Stomach (tissue), 9 donors: Measurements from ENCODE around the gene MOB3B. TPM values are rescaled to one million over a fixed set of nuclear protein-coding genes. Genes with fewer than 3 reads are reported as not detected.

Source experiments
- DNase-seq, 2 donors: peaks; one replicate each; pipeline versions ENCODE4 v3.0.0 to v3.0.0-alpha.2; 2013 to 2019
- H3K27ac ChIP-seq, 5 donors: fragments of 200-600 bp in 4 of 5; sonication (generic) in 4 of 5; one replicate each; pipeline ENCODE4 v1.5.1; 2013 to 2019; ENCODE audit warnings: mild to moderate bottlenecking in 1 of 5, moderate library complexity in 1 of 5
- H3K27me3 ChIP-seq, 3 donors: fragments of 200-600 bp; sonication (generic); one replicate each; pipeline ENCODE4 v1.5.1; 2017 to 2019; ENCODE audit warnings: mixed run types in 1 of 3
- H3K36me3 ChIP-seq, 4 donors: fragments of 200-600 bp; sonication (generic); 1 replicate in 3 of 4; 2 replicates in 1 of 4; pipeline ENCODE4 v1.5.1; 2016 to 2019
- H3K4me1 ChIP-seq, 4 donors: fragments of 200-600 bp; sonication (generic); one replicate each; pipeline ENCODE4 v1.5.1; 2016 to 2019
- H3K4me3 ChIP-seq, 4 donors: fragments of 200-600 bp; sonication (generic) in 3 of 4; one replicate each; pipeline ENCODE4 v1.5.1; 2016 to 2019; ENCODE audit warnings: mild to moderate bottlenecking in 1 of 4
- H3K9me3 ChIP-seq, 4 donors: fragments of 200-600 bp; sonication (generic); one replicate each; pipeline ENCODE4 v1.5.1; 2016 to 2019
- EP300 ChIP-seq: sonication (generic); formaldehyde crosslinking; IDR thresholded peaks from one replicate; pipeline ENCODE4 v1.6.1; 2017; ENCODE audit warnings: antibody characterized with exemption
- POLR2A ChIP-seq, 4 donors: fragments of 450-650 bp; IDR thresholded peaks; one replicate each; pipeline ENCODE4 v1.6.1; 2016; ENCODE audit warnings: antibody characterized with exemption in 4 of 4, control low read depth in 2 of 4, mild to moderate bottlenecking in 1 of 4, moderate library complexity in 1 of 4
- POLR2AphosphoS5 ChIP-seq, 3 donors: sonication (generic); formaldehyde crosslinking; IDR thresholded peaks; one replicate each; pipeline ENCODE4 v1.6.1; 2016; ENCODE audit warnings: antibody characterized with exemption in 3 of 3
- WGBS, 5 donors: extraction: QIAGEN DNeasy Blood & Tissue Kit in 3 of 5; methylation state at CpG; one replicate each; pipeline versions ENCODE4 v1.1.5 to v1.1.7; 2013 to 2018; 5-methylcytosine and 5-hydroxymethylcytosine counted together
- intact Hi-C: fragments of 100-400 bp; cut with DNase I; formaldehyde crosslinking; loops from one replicate; pipeline ENCODE4 v1.15.1; 2023; ENCODE audit warnings: low total_unique reads
- polyA plus RNA-seq, 3 donors: library from polyadenylated mRNA; stranded (reverse); fragments of 200-250 nt; gene quantifications; one replicate each; pipeline ENCODE4 v1.2.3, GENCODE V29; 2013
- total RNA-seq, 5 donors: library from RNA; depleted of rRNA; stranded (reverse); fragments of >200 nt; gene quantifications; one replicate each; pipeline versions ENCODE4 v1.1.0 to v1.2.3, GENCODE V29; 2014 to 2016
- TF ChIP-seq, protein P1 (sequence below), 7 experiments: fragments of 450-650 bp in 4 of 7; fragments of 200-600 bp in 3 of 7; sonication (generic) in 3 of 7; IDR thresholded peaks; one replicate each; pipeline ENCODE4 v1.5.1; 2016 to 2019; ENCODE audit warnings: antibody characterized with exemption in 7 of 7, control low read depth in 2 of 7, mild to moderate bottlenecking in 1 of 7
- donor health status: healthy with polysubstance abuse.
- donor health status: Bipolar disorder and iron deficiency.
- donor health status: healthy.

Gene MOB3B
- total and polyA plus RNA-seq, 8 donors = 4.0 to 32.7 (median 9.7) TPM

DNA sequence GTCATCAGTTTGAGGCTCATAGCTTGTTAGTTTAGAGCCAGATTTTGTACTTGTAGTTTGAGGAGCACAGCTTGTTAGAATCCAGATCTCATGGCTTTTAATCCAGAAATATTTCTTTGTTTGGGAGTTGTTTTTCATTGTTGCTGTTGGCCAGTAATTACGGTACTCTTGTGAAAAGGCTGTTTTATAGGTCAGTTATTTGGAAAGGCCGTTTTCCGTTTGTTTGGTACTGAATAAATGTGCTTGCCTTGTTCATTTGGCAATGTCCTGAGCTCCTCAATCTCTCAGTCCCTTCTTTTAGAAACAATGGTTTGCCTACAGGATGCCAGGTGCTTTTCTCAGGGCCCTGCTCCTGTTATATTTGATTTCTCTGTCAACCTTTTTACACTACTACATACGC, 4.5 kb upstream of the MOB3B start:
- H3K4me3 ChIP-seq = no peak overlapping the region
- 51 to 74% (median 60%) methylated on average over 4 of the region's 4 CpGs for WGBS, 5 donors
- no peaks in the 10 kb centered on the region for H3K9me3 ChIP-seq
- H3K36me3 ChIP-seq = peaks cover 0 to 9% (median 4%) of the 10 kb centered on the region in 4 donors
- H3K27me3 ChIP-seq = no peaks in the 10 kb centered on the region
- TF ChIP-seq POLR2A (IDR thresholded peaks at IDR 0.05) (no peak), POLR2AphosphoS5 (IDR thresholded peaks at IDR 0.05) (peak in 1 of 3 donors; percentile 59)
- TF ChIP-seq, protein P1, sequence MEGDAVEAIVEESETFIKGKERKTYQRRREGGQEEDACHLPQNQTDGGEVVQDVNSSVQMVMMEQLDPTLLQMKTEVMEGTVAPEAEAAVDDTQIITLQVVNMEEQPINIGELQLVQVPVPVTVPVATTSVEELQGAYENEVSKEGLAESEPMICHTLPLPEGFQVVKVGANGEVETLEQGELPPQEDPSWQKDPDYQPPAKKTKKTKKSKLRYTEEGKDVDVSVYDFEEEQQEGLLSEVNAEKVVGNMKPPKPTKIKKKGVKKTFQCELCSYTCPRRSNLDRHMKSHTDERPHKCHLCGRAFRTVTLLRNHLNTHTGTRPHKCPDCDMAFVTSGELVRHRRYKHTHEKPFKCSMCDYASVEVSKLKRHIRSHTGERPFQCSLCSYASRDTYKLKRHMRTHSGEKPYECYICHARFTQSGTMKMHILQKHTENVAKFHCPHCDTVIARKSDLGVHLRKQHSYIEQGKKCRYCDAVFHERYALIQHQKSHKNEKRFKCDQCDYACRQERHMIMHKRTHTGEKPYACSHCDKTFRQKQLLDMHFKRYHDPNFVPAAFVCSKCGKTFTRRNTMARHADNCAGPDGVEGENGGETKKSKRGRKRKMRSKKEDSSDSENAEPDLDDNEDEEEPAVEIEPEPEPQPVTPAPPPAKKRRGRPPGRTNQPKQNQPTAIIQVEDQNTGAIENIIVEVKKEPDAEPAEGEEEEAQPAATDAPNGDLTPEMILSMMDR (IDR thresholded peaks at IDR 0.05) = no peak
- H3K4me1 ChIP-seq = peaks cover 5 to 50% (median 32%) of the 10 kb centered on the region in 4 donors
- peak overlapping the region in 4 of 5 donors; percentile 20 to 74 (median 46) for H3K27ac ChIP-seq
- intact Hi-C loops = no loop called here
- DNase-seq = peak in 1 of 2 donors; percentile 23

DNA sequence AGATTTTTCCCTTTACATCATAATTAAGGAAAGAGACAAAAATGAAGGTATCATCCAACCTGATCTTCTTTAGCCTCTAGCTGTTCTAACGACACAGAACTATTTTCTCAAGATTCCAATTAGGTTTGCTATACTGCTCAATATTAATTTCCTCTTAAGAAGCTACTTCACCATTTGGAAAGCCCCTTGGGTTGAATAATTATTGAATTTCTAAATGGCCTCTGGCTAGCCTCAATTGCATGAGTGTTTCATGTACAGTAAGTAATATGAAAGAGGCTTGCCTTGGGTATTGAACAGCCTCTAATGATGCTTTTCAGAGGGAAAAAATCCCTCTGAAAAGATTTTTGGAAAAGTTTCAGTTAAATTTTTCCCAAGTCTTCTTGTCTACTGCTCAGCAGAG, 3.7 kb upstream of the MOB3B start:
- Histone ChIP-seq H3K27ac (peak overlapping the region in 3 of 5 donors; percentile 30 to 74 (median 61)), H3K36me3 (peaks cover 0 to 9% (median 4%) of the 10 kb centered on the region in 4 donors), H3K4me1 (peaks cover 5 to 42% (median 24%) of the 10 kb centered on the region in 4 donors), H3K9me3 (no peaks in the 10 kb centered on the region), H3K27me3 (no peaks in the 10 kb centered on the region), H3K4me3 (no peak overlapping the region)
- intact Hi-C loops = no loop called here
- WGBS, 5 donors = 85 to 97% (median 90%) methylated on average over 1 of the region's 1 CpG
- TF ChIP-seq POLR2A (IDR thresholded peaks at IDR 0.05) (no peak), EP300 (no peak), POLR2AphosphoS5 (IDR thresholded peaks at IDR 0.05) (no peak)
- TF ChIP-seq, protein P1 (IDR thresholded peaks at IDR 0.05) = no peak
- no peak for DNase-seq

DNA sequence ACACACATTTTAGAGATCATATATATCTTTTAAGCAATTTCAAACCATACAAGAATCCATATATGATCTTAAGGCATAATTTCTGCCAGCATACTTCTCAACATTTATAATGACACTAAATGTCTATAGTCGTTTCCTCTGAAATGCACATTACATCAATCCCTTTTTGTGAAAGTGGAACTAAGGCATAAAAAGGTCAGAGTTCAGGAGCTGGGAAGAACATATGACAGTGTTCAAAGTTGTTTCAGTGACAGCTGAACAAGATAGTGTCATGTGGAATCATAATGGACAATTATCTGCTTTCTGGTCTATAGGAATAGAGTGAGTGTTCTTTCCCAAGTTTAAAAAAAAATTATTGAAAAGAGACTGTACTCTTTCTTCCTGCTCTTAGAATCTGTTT, 2.4 kb upstream of the MOB3B start:
- no peak overlapping the region for H3K4me3 ChIP-seq
- H3K9me3 ChIP-seq = no peaks in the 10 kb centered on the region
- no peak overlapping the region for H3K27ac ChIP-seq
- H3K36me3 ChIP-seq = peaks cover 0 to 9% (median 4%) of the 10 kb centered on the region in 4 donors
- no peaks in the 10 kb centered on the region for H3K27me3 ChIP-seq
- DNase-seq = no peak
- peaks cover 9 to 49% (median 30%) of the 10 kb centered on the region in 4 donors for H3K4me1 ChIP-seq
- no peak for TF ChIP-seq POLR2AphosphoS5 (IDR thresholded peaks at IDR 0.05)
- TF ChIP-seq, protein P1 (IDR thresholded peaks at IDR 0.05) = no peak
- TF ChIP-seq EP300 = no peak
- intact Hi-C loops = no loop called here
- 64 to 88% (median 80%) methylated on average over 1 of the region's 1 CpG for WGBS, 5 donors

DNA sequence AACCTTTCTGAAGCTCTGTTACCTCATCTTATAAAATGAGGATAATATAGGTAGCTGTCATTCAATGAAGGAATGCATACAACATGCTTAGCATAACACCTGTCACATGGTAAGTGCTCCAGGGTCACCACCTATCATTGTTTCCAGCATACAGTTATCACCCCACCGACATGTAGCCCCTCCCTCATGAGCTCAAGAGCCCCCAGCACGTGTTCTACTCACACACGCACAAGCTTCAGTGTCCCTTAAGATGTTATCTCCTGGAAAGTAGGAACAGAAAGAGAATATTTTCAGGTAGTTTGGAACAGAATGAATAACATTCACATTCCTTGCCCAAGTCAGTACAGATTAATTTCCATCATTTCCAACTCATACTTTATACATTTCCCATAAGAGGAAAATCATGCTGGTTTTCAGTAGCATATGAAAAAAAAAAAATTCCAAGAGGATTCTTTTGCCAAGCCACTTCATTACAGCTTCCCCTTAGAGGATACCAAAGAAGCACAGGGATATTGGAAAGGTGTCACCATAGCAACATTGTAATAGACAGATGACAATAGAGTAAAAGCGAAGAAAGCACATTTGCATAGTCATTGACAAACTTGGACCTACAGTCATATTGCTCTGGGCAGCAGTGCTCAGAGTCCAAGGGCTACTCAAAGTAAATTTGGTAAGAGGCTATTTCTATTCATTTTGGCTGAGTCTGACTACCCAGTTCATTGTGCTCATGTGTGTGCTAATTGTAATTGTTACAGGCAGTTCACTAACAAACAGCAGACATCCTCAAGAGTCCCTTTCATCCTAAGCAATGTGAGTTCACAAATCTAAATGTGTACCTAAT, 1.5 kb upstream of the MOB3B start:
- TF ChIP-seq EP300 (no peak), POLR2AphosphoS5 (IDR thresholded peaks at IDR 0.05) (no peak), POLR2A (IDR thresholded peaks at IDR 0.05) (no peak)
- TF ChIP-seq, protein P1 (IDR thresholded peaks at IDR 0.05) = no peak
- no peak for DNase-seq
- WGBS, 5 donors = 63 to 74% (median 68%) methylated on average over 4 of the region's 4 CpGs
- Histone ChIP-seq H3K9me3 (no peaks in the 10 kb centered on the region), H3K27me3 (no peaks in the 10 kb centered on the region), H3K4me3 (no peak overlapping the region), H3K4me1 (peaks cover 16 to 48% (median 30%) of the 10 kb centered on the region in 4 donors), H3K27ac (no peak overlapping the region), H3K36me3 (peaks cover 0 to 5% (median 2%) of the 10 kb centered on the region in 4 donors)
- intact Hi-C loops = no loop called here
